ENCODE results near the gene FRMD1.

DNA sequence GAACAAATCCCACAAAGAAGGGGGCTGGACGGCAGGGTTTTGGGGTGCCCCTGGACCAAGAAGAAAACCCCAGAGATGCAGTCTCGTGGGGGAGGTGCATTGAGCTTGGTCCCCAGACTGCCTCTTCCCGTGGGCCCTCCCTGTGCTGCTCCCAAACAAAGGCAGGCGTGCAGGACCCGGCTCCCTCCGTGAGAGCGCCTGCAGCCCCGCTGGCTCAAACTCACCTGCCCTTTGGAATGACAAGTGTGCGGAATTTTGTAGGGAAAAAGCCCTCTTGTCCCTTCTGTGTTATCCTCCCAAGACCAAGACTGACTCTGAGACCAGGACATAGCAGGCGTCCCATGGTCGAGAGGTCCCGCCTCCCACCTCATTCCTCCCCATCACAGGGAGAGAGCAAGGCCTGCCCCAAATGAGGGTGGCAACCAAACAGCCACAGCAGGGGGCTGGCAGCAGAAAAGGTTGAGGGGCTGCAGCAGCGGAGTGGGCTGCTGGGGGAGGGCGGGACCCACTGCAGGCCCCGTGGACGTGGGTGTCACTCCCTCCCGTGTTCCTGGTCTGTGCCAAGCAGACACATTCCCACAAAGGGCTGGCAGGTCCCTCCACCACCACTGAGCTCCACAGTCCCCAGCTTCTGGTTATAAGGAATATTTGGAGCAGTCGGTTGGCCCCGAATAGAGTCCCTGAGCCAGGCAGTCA is 5.6 kb upstream of the FRMD1 start:
- TF ChIP-seq, protein P1, sequence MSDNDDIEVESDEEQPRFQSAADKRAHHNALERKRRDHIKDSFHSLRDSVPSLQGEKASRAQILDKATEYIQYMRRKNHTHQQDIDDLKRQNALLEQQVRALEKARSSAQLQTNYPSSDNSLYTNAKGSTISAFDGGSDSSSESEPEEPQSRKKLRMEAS (IDR thresholded peaks at IDR 0.05): no peak
- TF ChIP-seq, protein P2, sequence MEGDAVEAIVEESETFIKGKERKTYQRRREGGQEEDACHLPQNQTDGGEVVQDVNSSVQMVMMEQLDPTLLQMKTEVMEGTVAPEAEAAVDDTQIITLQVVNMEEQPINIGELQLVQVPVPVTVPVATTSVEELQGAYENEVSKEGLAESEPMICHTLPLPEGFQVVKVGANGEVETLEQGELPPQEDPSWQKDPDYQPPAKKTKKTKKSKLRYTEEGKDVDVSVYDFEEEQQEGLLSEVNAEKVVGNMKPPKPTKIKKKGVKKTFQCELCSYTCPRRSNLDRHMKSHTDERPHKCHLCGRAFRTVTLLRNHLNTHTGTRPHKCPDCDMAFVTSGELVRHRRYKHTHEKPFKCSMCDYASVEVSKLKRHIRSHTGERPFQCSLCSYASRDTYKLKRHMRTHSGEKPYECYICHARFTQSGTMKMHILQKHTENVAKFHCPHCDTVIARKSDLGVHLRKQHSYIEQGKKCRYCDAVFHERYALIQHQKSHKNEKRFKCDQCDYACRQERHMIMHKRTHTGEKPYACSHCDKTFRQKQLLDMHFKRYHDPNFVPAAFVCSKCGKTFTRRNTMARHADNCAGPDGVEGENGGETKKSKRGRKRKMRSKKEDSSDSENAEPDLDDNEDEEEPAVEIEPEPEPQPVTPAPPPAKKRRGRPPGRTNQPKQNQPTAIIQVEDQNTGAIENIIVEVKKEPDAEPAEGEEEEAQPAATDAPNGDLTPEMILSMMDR (IDR thresholded peaks at IDR 0.05 in 2 of 3, conservative IDR thresholded peaks at IDR 0.05 in 1 of 3; ENCODE audit: borderline replicate concordance in 1 of 3, insufficient read depth in 1 of 3, low read depth in 2 of 3, low read length in 2 of 3): no peak
- TF ChIP-seq CEBPB (IDR thresholded peaks at IDR 0.05; ENCODE audit: low read depth) (no peak), YY1 (IDR thresholded peaks at IDR 0.05; ENCODE audit: extremely low read depth, insufficient replicate concordance, low read depth, low read length) (no peak), EZH2phosphoT487 (IDR thresholded peaks at IDR 0.05; ENCODE audit: borderline replicate concordance) (no peak), EZH2 (IDR thresholded peaks at IDR 0.05) (no peak)

Data from HCT116 (cell line).